Activated naive CD4-positive, alpha-beta T cell treated with anti-CD3 and anti-CD28 coated beads, Interleukin-2, amount 50 U/mL, for 24 hours (primary cell): Measurements from ENCODE around the gene SYT8.

Experiments used
- H3K27ac Mint-ChIP-seq: one replicate; pipeline ENCODE4 v1.8.0; 2021; ENCODE audit warnings: mild to moderate bottlenecking, mixed read lengths
- H3K27me3 Mint-ChIP-seq: one replicate; pipeline ENCODE4 v1.8.0; 2021; ENCODE audit warnings: mixed read lengths
- H3K36me3 Mint-ChIP-seq: one replicate; pipeline ENCODE4 v1.8.0; 2021; ENCODE audit warnings: mixed read lengths
- H3K4me1 Mint-ChIP-seq: one replicate; pipeline ENCODE4 v1.8.0; 2021; ENCODE audit warnings: mixed read lengths
- H3K4me3 Mint-ChIP-seq: one replicate; pipeline ENCODE4 v1.8.0; 2021; ENCODE audit warnings: mild to moderate bottlenecking, mixed read lengths
- H3K9me3 Mint-ChIP-seq: one replicate; pipeline ENCODE4 v1.8.0; 2021; ENCODE audit warnings: mixed read lengths

SYT8 gene

GRCh38 chr11:1844221-1845094 is 9.7 kb downstream of the SYT8 start:
- Mint-ChIP-seq H3K4me1 (peaks cover 56% of the 10 kb centered on the region), H3K9me3 (no peaks in the 10 kb centered on the region), H3K27me3 (no peaks in the 10 kb centered on the region), H3K4me3 (peak overlapping the region; percentile 75), H3K27ac (peak overlapping the region; percentile 84), H3K36me3 (no peaks in the 10 kb centered on the region)

- Mint-ChIP-seq H3K4me3 (peak overlapping the region; percentile 75), H3K4me1 (peaks cover 59% of the 10 kb centered on the region), H3K36me3 (no peaks in the 10 kb centered on the region), H3K27ac (peak overlapping the region; percentile 84), H3K9me3 (no peaks in the 10 kb centered on the region), H3K27me3 (no peaks in the 10 kb centered on the region)
Observed at GRCh38 chr11:1845095-1845429, 10.3 kb downstream of the SYT8 start.

DNA sequence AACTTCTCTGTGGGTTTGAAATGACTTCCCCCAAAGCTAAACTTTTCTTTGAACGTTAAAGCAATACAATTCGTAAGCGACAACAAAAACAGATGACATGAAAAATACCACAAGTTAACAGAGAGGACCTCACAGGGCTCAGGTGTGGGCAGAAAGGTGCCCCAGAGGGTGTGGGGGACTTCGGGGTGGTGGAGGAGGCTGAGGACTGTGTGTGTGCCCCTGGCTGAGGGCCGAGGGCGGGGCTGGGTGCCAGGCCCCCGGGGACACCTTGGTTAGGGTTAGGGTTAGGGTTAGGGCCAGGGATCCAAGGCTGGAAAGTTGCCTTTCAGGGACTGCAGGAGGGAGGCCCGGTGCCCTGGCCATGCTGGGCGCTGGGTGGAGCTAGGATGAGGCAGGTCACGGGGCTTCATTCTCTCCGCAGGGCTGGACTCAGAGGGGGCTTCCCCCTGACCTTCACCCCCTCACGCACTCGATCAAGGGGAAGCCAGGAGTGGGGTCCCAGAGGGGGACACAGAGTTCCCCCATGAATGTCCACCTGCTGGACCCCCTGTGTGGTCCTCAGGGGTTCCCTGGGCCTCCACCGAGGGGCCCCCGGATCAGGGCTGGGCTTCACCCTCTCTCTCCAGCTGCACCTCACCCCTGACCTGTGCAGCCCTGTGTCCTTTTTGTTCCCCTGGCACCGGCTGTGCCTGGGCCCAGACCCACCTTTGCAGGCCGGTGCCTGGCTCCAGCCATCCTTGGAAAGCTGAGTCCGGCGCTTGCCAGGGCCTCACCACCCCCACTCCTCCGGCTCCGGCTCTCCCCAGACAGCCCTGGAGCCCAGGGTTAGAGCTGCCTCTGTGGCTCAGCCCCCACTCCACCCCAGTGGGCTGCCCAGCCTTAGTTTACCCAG is 11.0 kb downstream of the SYT8 start:
- Mint-ChIP-seq H3K4me1 (peaks cover 67% of the 10 kb centered on the region), H3K36me3 (no peaks in the 10 kb centered on the region), H3K4me3 (peak overlapping the region; percentile 75), H3K27me3 (no peaks in the 10 kb centered on the region), H3K27ac (peak overlapping the region; percentile 84), H3K9me3 (no peaks in the 10 kb centered on the region)

DNA sequence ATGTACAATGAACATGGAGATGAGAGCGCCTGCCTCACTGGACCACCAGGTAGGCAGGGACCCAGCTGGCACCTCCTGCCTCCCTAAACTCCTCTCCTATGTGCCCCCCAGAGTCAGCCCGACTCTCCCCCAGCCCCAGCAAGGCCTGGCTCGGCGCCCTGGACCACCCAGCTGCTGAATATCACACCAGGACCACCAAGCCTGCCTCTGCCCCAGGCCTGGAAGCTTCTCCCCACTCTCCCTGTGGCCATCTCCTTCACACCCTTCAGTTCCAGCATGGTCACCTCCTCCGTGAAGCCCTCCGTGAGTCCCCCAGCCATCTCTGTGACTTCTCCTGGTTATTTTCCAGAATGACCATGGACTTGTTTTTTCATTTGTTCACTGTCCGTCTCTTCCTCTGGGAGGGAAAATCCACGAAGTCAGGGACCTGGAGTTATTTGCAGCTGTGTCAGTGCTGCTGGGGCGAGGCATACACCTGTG is 11.7 kb downstream of the SYT8 start:
- Mint-ChIP-seq H3K9me3 (no peaks in the 10 kb centered on the region), H3K36me3 (no peaks in the 10 kb centered on the region), H3K4me3 (peak overlapping the region; percentile 51), H3K4me1 (peaks cover 74% of the 10 kb centered on the region), H3K27ac (peak overlapping the region; percentile 55), H3K27me3 (no peaks in the 10 kb centered on the region)

DNA sequence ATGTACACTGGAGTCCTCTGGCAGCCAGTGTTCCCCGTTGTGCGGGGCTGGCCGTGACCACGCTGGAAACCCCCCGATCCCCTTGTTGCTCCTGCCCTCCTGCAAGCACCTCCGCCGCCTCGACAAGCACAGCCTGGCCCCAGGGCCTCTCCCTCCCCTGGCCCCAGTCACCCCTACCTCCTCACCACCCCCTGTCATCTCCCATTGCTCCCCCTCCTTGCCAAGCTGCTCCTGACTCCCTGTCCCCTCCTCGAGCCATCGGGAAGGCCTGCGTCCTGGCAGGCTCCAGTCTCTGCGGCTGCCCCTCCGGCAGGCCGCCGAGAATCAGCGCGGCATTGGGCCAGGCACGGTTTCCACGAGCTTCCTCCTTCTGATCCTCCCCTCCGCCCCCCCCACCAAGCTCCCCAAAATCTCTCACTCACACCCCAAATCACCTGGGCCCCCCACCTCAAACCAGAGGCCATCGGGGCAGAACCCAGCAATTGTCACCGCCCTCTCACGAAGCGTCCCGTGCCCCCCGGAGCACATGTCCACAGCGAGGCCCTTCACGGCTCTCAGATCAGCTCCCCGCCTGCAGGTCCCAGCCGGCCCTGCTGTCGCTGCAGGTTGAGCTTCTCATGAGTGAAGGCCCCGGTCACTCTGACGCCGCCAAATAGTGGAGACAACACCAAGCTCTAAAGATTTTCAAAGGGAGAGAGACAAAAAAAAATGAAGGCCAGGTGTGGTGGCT is 12.4 kb downstream of the SYT8 start:
- H3K36me3 Mint-ChIP-seq = no peaks in the 10 kb centered on the region
- no peak overlapping the region for H3K4me3 Mint-ChIP-seq
- H3K27me3 Mint-ChIP-seq = no peaks in the 10 kb centered on the region
- peaks cover 78% of the 10 kb centered on the region for H3K4me1 Mint-ChIP-seq
- peak overlapping the region; percentile 77 for H3K27ac Mint-ChIP-seq
- no peaks in the 10 kb centered on the region for H3K9me3 Mint-ChIP-seq

DNA sequence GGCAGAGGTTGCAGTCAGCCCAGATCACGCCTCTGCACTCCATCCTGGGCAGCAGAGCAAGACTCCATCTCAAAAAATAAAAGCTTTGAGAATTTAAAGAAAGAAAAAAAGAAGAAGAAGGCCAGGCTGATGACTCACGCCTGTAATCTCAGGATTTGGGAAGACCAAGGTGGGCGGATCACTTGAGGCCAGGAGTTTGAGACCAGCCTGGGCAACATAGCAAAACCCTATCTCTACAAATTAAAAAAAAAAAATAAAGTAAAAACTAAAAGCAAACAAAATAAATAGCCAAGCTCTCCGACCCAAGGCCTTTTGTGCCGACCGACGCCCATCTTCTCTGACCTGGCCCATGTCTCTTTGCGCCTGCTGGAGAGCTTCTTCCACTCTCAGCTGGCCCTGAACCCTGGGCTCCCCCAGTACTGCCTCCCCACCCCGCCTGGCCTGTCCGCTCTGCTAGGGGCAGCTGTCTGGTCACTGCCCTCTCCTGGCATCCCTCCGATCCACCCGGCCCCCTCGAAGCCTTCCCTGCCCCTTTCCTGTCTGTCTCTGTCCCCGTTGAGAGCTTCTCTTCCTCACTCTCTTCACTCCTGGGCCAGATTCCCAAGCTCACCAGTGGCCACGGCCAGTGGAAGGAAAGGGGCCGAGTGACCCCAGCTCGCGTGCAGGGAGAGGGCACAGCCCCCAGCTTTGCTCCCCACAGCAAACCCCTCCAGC is 13.3 kb downstream of the SYT8 start:
- Mint-ChIP-seq H3K9me3 (no peaks in the 10 kb centered on the region), H3K27ac (peak overlapping the region; percentile 35), H3K36me3 (no peaks in the 10 kb centered on the region), H3K4me1 (peaks cover 87% of the 10 kb centered on the region), H3K27me3 (no peaks in the 10 kb centered on the region), H3K4me3 (no peak overlapping the region)

DNA sequence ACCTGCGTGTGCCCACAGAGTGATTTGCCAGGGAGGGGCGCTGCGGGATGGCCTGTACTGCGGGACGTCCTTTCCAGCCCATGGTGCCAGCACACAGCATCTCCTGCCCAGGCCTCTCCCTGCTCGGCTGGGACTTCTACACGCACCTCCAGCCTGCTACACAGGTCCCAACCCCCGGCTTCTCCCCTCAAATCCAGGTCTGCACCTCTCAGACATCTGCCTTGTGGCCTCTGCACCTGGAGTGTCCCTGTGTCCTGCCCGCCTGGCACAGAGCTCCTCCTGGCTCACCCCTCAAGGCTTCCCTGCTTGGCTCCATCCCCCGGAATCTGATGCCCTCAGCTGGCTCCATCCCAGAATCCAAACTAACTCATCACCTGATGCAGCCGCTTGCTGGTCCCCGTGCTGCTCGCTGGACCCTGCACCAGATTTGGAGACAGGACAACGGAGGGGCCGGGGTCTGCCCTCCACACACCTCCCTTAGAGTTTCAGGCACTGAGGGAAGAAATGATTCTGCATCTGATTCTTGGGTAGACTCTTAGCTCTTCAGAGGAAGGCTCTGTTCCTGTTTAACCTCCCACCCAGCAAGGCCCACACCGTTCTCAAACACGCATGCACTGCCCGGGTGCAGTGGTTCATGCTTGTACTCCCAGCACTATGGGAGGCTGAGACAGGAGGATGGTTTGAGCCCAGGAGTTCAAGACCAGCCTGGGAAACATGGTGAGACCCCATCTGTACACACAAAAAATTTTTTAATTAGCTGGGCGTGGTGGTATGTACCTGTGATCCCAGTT is 14.0 kb downstream of the SYT8 start:
- Mint-ChIP-seq H3K27ac (peak overlapping the region; percentile 30), H3K4me3 (peak overlapping the region; percentile 30), H3K4me1 (peaks cover 87% of the 10 kb centered on the region), H3K27me3 (no peaks in the 10 kb centered on the region), H3K36me3 (no peaks in the 10 kb centered on the region), H3K9me3 (no peaks in the 10 kb centered on the region)

DNA sequence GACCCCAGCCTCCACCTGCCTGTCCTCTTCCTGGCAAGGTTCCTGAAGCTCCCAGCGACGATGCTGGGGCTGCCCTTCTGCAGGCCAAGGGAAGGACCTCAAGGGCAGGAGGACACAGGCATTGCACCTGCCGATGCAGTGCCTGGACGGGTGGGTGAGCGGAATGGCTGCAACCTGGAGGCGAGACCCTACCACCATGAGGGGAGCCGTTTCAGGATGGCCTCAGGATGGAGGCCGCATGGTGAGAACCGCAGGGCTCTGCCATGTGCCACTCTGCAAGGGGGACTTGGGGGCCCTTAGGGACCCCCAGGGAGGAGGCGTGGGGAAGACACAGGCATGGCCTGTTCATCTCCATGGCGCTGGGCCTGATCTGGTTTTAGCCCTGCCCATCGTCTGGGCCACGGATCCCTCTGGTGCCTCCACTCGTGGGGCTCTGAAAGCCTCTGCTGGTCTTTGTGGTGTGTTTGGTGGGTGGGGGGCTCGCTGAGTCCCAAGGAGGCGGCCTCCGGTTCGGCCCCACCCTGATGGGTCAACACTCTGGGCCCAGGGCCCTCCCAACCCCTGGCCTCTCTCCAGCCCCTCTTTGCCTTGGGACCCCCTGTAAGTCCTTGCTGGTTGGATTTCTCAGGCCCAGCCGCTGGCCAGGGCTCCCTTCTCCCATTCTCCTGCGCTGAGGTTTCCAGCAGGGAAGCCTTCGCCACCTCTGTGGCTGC is 16.8 kb downstream of the SYT8 start:
- Mint-ChIP-seq H3K4me3 (peak overlapping the region; percentile 96), H3K36me3 (no peaks in the 10 kb centered on the region), H3K27me3 (no peaks in the 10 kb centered on the region), H3K9me3 (no peaks in the 10 kb centered on the region), H3K27ac (peak overlapping the region; percentile 92), H3K4me1 (peaks cover 76% of the 10 kb centered on the region)

DNA sequence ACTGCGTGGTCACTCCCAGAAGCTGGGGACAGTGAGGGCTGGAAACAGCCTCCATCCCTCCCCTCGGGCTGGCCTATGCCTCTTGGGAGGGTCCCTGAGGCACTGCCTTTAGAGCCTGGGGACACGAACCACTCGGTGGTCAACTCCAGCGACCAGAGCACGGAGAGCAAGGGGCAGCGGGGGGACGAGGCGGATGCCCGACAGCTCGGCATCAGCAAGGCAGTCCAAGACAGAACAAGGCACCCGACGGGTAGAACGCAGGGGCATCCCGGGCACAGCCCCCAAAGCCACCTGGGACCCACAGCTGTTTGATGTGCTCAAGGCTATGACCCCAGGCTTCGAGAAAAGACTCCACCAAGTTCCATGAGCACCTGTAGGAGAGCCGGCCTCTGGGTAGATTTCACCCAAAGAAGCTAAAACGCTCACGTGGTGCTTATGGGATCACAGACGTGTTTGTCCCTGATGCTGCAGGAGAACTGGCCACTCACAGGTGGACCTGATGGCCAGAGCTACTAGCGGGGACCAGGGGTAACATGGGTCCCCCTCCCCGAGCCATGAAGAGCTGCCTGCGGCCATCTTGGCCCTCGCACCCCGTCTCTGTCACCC is 17.6 kb downstream of the SYT8 start:
- peak overlapping the region; percentile 98 for H3K27ac Mint-ChIP-seq
- no peaks in the 10 kb centered on the region for H3K36me3 Mint-ChIP-seq
- peaks cover 71% of the 10 kb centered on the region for H3K4me1 Mint-ChIP-seq
- peak overlapping the region; percentile 96 for H3K4me3 Mint-ChIP-seq
- no peaks in the 10 kb centered on the region for H3K27me3 Mint-ChIP-seq
- no peaks in the 10 kb centered on the region for H3K9me3 Mint-ChIP-seq

GRCh38 chr11:1852877-1853276 is 18.1 kb downstream of the SYT8 start, which contains the start of gene LSP1:
LSP1 (plus strand) TSS chr11:1853084; CDS start chr11:1853145, 61 bp downstream.
- peaks cover 67% of the 10 kb centered on the region for H3K4me1 Mint-ChIP-seq
- H3K27ac Mint-ChIP-seq = peak within 1 kb of the TSS; percentile 98
- no peaks in the 10 kb centered on the region for H3K36me3 Mint-ChIP-seq
- no peaks in the 10 kb centered on the region for H3K27me3 Mint-ChIP-seq
- peak within 1 kb of the TSS; percentile 96 for H3K4me3 Mint-ChIP-seq
- no peaks in the 10 kb centered on the region for H3K9me3 Mint-ChIP-seq

- Mint-ChIP-seq H3K27me3 (no peaks in the 10 kb centered on the region), H3K9me3 (no peaks in the 10 kb centered on the region), H3K4me3 (peak overlapping the region; percentile 96), H3K4me1 (peaks cover 67% of the 10 kb centered on the region), H3K27ac (peak overlapping the region; percentile 98), H3K36me3 (no peaks in the 10 kb centered on the region)
Observed at GRCh38 chr11:1853376-1854131, 18.8 kb downstream of the SYT8 start.

- H3K9me3 Mint-ChIP-seq = no peaks in the 10 kb centered on the region
- H3K4me1 Mint-ChIP-seq = peaks cover 64% of the 10 kb centered on the region
- peak overlapping the region; percentile 96 for H3K4me3 Mint-ChIP-seq
- peak overlapping the region; percentile 3 for H3K27ac Mint-ChIP-seq
- no peaks in the 10 kb centered on the region for H3K36me3 Mint-ChIP-seq
- H3K27me3 Mint-ChIP-seq = no peaks in the 10 kb centered on the region
Observed at GRCh38 chr11:1854132-1854948, 19.6 kb downstream of the SYT8 start.
